HCT116 (cell line): ENCODE results near the gene APOL6. TPM values are rescaled to one million over a fixed set of nuclear protein-coding genes. Genes with fewer than 3 reads are reported as not detected.

Source experiments
- ATAC-seq: fragments of 200-7000 bp; cut with Tn5 transposase; 2 replicates; pipeline ENCODE4 v1.9.1; 2020; ENCODE audit warnings: mild to moderate bottlenecking, moderate library complexity
- BruUV-seq: library from RNA; stranded (reverse); fragments of 400-500 nt; replicated peaks from 2 replicates; lab custom pipeline; 2021; lab: Mats Ljungman, UMichigan
- CTCF ChIA-PET: fragments of 300-600 bp; sonication (Branson Sonifier 250); formaldehyde crosslinking; loops from one replicate; lab custom pipeline; 2021; ENCODE audit warnings: antibody characterized with exemption; lab: Charles Lee
- POLR2A ChIA-PET: fragments of 300-600, 350-600 bp; sonication (Branson Sonifier 250); formaldehyde crosslinking; loops from one replicate; lab custom pipeline; 2021; ENCODE audit warnings: antibody characterized with exemption; lab: Charles Lee
- RAD21 ChIA-PET, 2 experiments: fragments of 300-600 bp; sonication (Branson Sonifier 250); formaldehyde crosslinking; loops; one replicate each; lab custom pipeline; 2023; ENCODE audit warnings: low total read pairs in 2 of 2; ENCODE audit not compliant: uncharacterized antibody in 2 of 2, unreplicated experiment in 2 of 2, low non-redundant PET in 1 of 2; lab: Charles Lee
- DNase-seq: peaks from one replicate; pipeline ENCODE4 v3.0.0-alpha.2; 2010; ENCODE audit warnings: low read depth, low spot score
- H2AFZ ChIP-seq: fragments of 200-600 bp; shearing (Covaris generic), sonication (generic); 2 replicates; pipeline ENCODE4 v1.6.1; 2017; ENCODE audit warnings: low read depth, mixed run types, mixed read lengths, antibody characterized with exemption, low read length; ENCODE audit not compliant: poor library complexity, severe bottlenecking
- H3K27ac ChIP-seq: 2 replicates; pipeline ENCODE4 v1.5.1; 2012; ENCODE audit warnings: low read depth, low read length
- H3K27me3 ChIP-seq: fragments of 200-600 bp; sonication (generic); 2 replicates; pipeline ENCODE4 v1.6.1; 2016; ENCODE audit warnings: mixed run types, low read length, mixed read lengths; ENCODE audit not compliant: insufficient read depth
- H3K36me3 ChIP-seq, 2 experiments: fragments of 200-500 bp in 1 of 2; fragments of 200-600 bp in 1 of 2; sonication (Bioruptor generic) in 1 of 2; sonication (generic) in 1 of 2; 2 replicates each; pipeline versions ENCODE4 v1.5.1 to v1.6.1; 2014 to 2016; ENCODE audit warnings: low read length in 2 of 2, inconsistent platforms in 1 of 2, mixed read lengths in 1 of 2, mixed run types in 1 of 2; ENCODE audit not compliant: insufficient read depth in 2 of 2, control insufficient read depth in 1 of 2
- H3K4me1 ChIP-seq, 2 experiments: fragments of 200-600 bp in 1 of 2; sonication (generic) in 1 of 2; 2 replicates each; pipeline versions ENCODE4 v1.5.1 to v1.6.1; 2012 to 2017; ENCODE audit warnings: low read length in 2 of 2, inconsistent platforms in 1 of 2, mild to moderate bottlenecking in 1 of 2, mixed read lengths in 1 of 2, mixed run types in 1 of 2, moderate library complexity in 1 of 2; ENCODE audit not compliant: insufficient read depth in 2 of 2, control insufficient read depth in 1 of 2
- H3K4me2 ChIP-seq: fragments of 200-600 bp; sonication (generic); 2 replicates; pipeline ENCODE4 v1.6.1; 2017; ENCODE audit warnings: mixed run types, low read length, mixed read lengths
- H3K4me3 ChIP-seq, 2 experiments: fragments of 200-600 bp in 1 of 2; sonication (generic) in 1 of 2; replicated peaks in 1 of 2; 2 replicates each; pipeline ENCODE4 v1.5.1; 2011 to 2016; ENCODE audit warnings: low read length in 2 of 2, control low read depth in 1 of 2, low read depth in 1 of 2, mild to moderate bottlenecking in 1 of 2, mixed read lengths in 1 of 2, mixed run types in 1 of 2
- H3K79me2 ChIP-seq: fragments of 200-600 bp; sonication (generic); 2 replicates; pipeline ENCODE4 v1.6.1; 2017; ENCODE audit warnings: mild to moderate bottlenecking, mixed run types, low read length, moderate library complexity, mixed read lengths; ENCODE audit not compliant: insufficient read depth
- H3K9ac ChIP-seq: fragments of 200-600 bp; sonication (generic); 2 replicates; pipeline ENCODE4 v1.6.1; 2016; ENCODE audit warnings: low read length, mixed read lengths
- H3K9me2 ChIP-seq: fragments of 200-600 bp; sonication (generic), shearing (Covaris generic); 2 replicates; pipeline ENCODE4 v1.6.1; 2017; ENCODE audit warnings: mixed run types, mild to moderate bottlenecking, moderate library complexity; ENCODE audit not compliant: insufficient read depth
- H3K9me3 ChIP-seq, 2 experiments: fragments of 200-500 bp in 1 of 2; fragments of 200-600 bp in 1 of 2; sonication (Bioruptor generic) in 1 of 2; sonication (generic) in 1 of 2; 2 replicates each; pipeline ENCODE4 v1.6.1; 2014 to 2017; ENCODE audit warnings: low read length in 2 of 2, mixed read lengths in 2 of 2, inconsistent platforms in 1 of 2, low read depth in 1 of 2, mild to moderate bottlenecking in 1 of 2, mixed run types in 1 of 2, moderate library complexity in 1 of 2; ENCODE audit not compliant: control insufficient read depth in 1 of 2, insufficient read depth in 1 of 2
- H4K20me1 ChIP-seq: fragments of 200-600 bp; sonication (generic), shearing (Covaris generic); 2 replicates; pipeline ENCODE4 v1.6.1; 2017; ENCODE audit warnings: mixed run types, mild to moderate bottlenecking, moderate library complexity; ENCODE audit not compliant: insufficient read depth
- EGR1 ChIP-seq: IDR thresholded peaks from 2 replicates; pipeline ENCODE4 v1.6.1; 2012; ENCODE audit warnings: low read depth
- ELF1 ChIP-seq: IDR thresholded peaks from 2 replicates; pipeline ENCODE4 v1.6.1; 2012; ENCODE audit warnings: low read depth, borderline replicate concordance
- MAX ChIP-seq: IDR thresholded peaks from 2 replicates; pipeline ENCODE4 v1.6.1; 2012
- SP1 ChIP-seq: IDR thresholded peaks from 2 replicates; pipeline ENCODE4 v1.6.1; 2012; ENCODE audit warnings: low read depth
- TCF7L2 ChIP-seq: IDR thresholded peaks from 2 replicates; pipeline ENCODE4 v1.7.0; 2011; ENCODE audit warnings: borderline replicate concordance, inconsistent platforms; ENCODE audit not compliant: insufficient read depth, insufficient read length; ENCODE audit errors: extremely low read depth
- YY1 ChIP-seq: IDR thresholded peaks from 2 replicates; pipeline ENCODE4 v1.6.1; 2011; ENCODE audit warnings: low read length, low read depth, moderate library complexity, mild to moderate bottlenecking; ENCODE audit not compliant: insufficient replicate concordance; ENCODE audit errors: extremely low read depth
- ZBTB33 ChIP-seq: IDR thresholded peaks from 2 replicates; pipeline ENCODE4 v1.6.1; 2011; ENCODE audit warnings: mild to moderate bottlenecking, low read length, moderate library complexity; ENCODE audit not compliant: insufficient replicate concordance; ENCODE audit errors: extremely low read depth
- ZNF274 ChIP-seq: fragments of 200-500 bp; sonication (Bioruptor generic); IDR thresholded peaks from 2 replicates; pipeline ENCODE4 v1.6.1; 2014; ENCODE audit warnings: mild to moderate bottlenecking, low read depth, low read length, inconsistent platforms
- intact Hi-C: fragments of 100-400 bp; cut with micrococcal nuclease; formaldehyde crosslinking; loops from 2 replicates; pipeline ENCODE4 v1.10.0; 2022
- total RNA-seq: library from RNA; stranded (reverse); gene quantifications from one replicate; pipeline ENCODE4 v1.2.1, GENCODE V29; 2021; ENCODE audit not compliant: unreplicated experiment
- TF ChIP-seq, protein P1 (sequence below): IDR thresholded peaks from 2 replicates; pipeline ENCODE4 v1.6.1; 2012

APOL6 gene
- total RNA-seq, 1 experiment from 2014 or later: 0.84 TPM

GRCh38 chr22:35601743-35602615, 46.3 kb upstream of the APOL6 start:
- no peaks in the 10 kb centered on the region for H3K79me2 ChIP-seq
- H3K4me3 ChIP-seq: no peak overlapping the region
- no peaks in the 10 kb centered on the region for H4K20me1 ChIP-seq
- H3K4me2 ChIP-seq: 0 out of 2 replicates have a peak overlapping the region, but pooled peaks have one; percentile 25
- TF ChIP-seq ZNF274 (no peak), YY1 (no peak), SP1 (no peak), MAX (no peak), ELF1 (no peak), ZBTB33 (no peak), TCF7L2 (no peak), EGR1 (no peak)
- TF ChIP-seq, protein P1, sequence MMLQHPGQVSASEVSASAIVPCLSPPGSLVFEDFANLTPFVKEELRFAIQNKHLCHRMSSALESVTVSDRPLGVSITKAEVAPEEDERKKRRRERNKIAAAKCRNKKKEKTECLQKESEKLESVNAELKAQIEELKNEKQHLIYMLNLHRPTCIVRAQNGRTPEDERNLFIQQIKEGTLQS: no peak
- TF ChIP-seq, all 23 proteins: peak for 0
- no peak overlapping the region for H3K27ac ChIP-seq
- no peaks in the 10 kb centered on the region for H3K36me3 ChIP-seq
- no TSS peak for BruUV-seq
- no peaks in the 10 kb centered on the region for H3K9me3 ChIP-seq
- POLR2A ChIA-PET: no interaction called here
- no peak overlapping the region for H3K9ac ChIP-seq
- H3K4me1 ChIP-seq: peaks cover 6 to 21% of the 10 kb centered on the region in 2 experiments; a peak in 3 of 4 replicates
- RAD21 ChIA-PET: no interaction called here
- no peaks in the 10 kb centered on the region for H3K27me3 ChIP-seq
- CTCF ChIA-PET: interaction anchor here (0.5 kb wide), 1 partner anchor 25 kb away, joined by 3 read pairs; no protein-coding TSS in a partner anchor
- intact Hi-C loops: no loop called here
- H2AFZ ChIP-seq: peak overlapping the region; percentile 41
- H3K9me2 ChIP-seq: no peaks in the 10 kb centered on the region
- ATAC-seq (no peak), DNase-seq (no peak)
